PFSK-1 (cell line): ENCODE data around the gene SLC39A1.

Experiments
- FOXP2 ChIP-seq: optimal IDR thresholded peaks from 2 replicates; pipeline ENCODE3; 2011; ENCODE audit warnings: borderline replicate concordance, control low read depth, inconsistent platforms; ENCODE audit not compliant: insufficient read depth; ENCODE audit errors: extremely low read length, extremely low read depth
- POLR2AphosphoS5 ChIP-seq: IDR thresholded peaks from 2 replicates; pipeline ENCODE4 v1.6.1; 2012; ENCODE audit warnings: low read depth, mild to moderate bottlenecking, control low read depth, low read length, moderate library complexity
- REST ChIP-seq, 2 experiments: IDR thresholded peaks; 2 replicates each; pipeline versions ENCODE4 v1.6.1 to v1.8.0; 2011 to 2012; ENCODE audit warnings: low read depth in 2 of 2, low read length in 2 of 2, control low read depth in 1 of 2, inconsistent platforms in 1 of 2, mild to moderate bottlenecking in 1 of 2, moderate library complexity in 1 of 2; ENCODE audit not compliant: insufficient read depth in 1 of 2
- TAF1 ChIP-seq: IDR thresholded peaks from 2 replicates; pipeline ENCODE4 v1.6.1; 2012; ENCODE audit warnings: low read length, control low read depth, borderline replicate concordance; ENCODE audit not compliant: insufficient read depth

GRCh38 chr1:153960206-153960605 is 3.1 kb downstream of the SLC39A1 start:
- no peak for TF ChIP-seq REST (IDR thresholded peaks at IDR 0.05; ENCODE audit: insufficient read depth in 1 of 2, low read depth in 2 of 2, low read length in 2 of 2)
- no peak for TF ChIP-seq FOXP2
- no peak for TF ChIP-seq TAF1
- no peak for TF ChIP-seq POLR2AphosphoS5
